Keratinocyte (primary cell): Measurements from ENCODE around the gene SNCG. TPM values are rescaled to one million over a fixed set of nuclear protein-coding genes. Genes with fewer than 3 reads are reported as not detected.
"Not testable (repeated sequence)": the region's sequence is repeated elsewhere in the genome, so short reads cannot be mapped to it uniquely, and the experiment has no call there.

Experiments
- DNase-seq: peaks from one replicate; pipeline ENCODE4 v3.0.0-alpha.2; 2011; ENCODE audit warnings: low read depth, missing footprints, low spot score
- FAIRE-seq: peaks from 2 replicates; lab custom pipeline; 2011; peaks lifted over from hg19 to GRCh38; lab: Jason Lieb, UNC
- H2AFZ ChIP-seq: 2 replicates; pipeline ENCODE4 v1.6.0; 2012; ENCODE audit warnings: low read length, control low read depth, inconsistent platforms; ENCODE audit not compliant: control insufficient read depth
- H3K27ac ChIP-seq: 2 replicates; pipeline ENCODE4 v1.5.1; 2011; ENCODE audit warnings: low read length; ENCODE audit not compliant: control insufficient read depth, insufficient read depth
- H3K27me3 ChIP-seq: 3 replicates; pipeline ENCODE4 v1.6.0; 2011; ENCODE audit warnings: low read length; ENCODE audit not compliant: control insufficient read depth, insufficient read depth; ENCODE audit errors: extremely low read depth
- H3K36me3 ChIP-seq, 2 experiments: 2 replicates in 1 of 2; 3 replicates in 1 of 2; pipeline ENCODE4 v1.5.1; 2011; ENCODE audit warnings: low read length in 2 of 2, mild to moderate bottlenecking in 1 of 2; ENCODE audit not compliant: control insufficient read depth in 2 of 2, insufficient read depth in 2 of 2; ENCODE audit errors: extremely low read depth in 1 of 2
- H3K4me1 ChIP-seq: 3 replicates; pipeline ENCODE4 v1.5.1; 2011; ENCODE audit warnings: low read length; ENCODE audit not compliant: control insufficient read depth, insufficient read depth; ENCODE audit errors: extremely low read depth
- H3K4me2 ChIP-seq: 3 replicates; pipeline ENCODE4 v1.6.0; 2011; ENCODE audit warnings: low read depth, low read length; ENCODE audit not compliant: control insufficient read depth, insufficient read depth; ENCODE audit errors: extremely low read depth
- H3K4me3 ChIP-seq, 3 experiments: fragments of 200-600 bp in 1 of 3; sonication (generic) in 1 of 3; 2 replicates in 2 of 3; 3 replicates in 1 of 3; pipeline ENCODE4 v1.5.1; 2011 to 2016; ENCODE audit warnings: low read length in 3 of 3, mild to moderate bottlenecking in 3 of 3, control low read depth in 2 of 3, inconsistent platforms in 1 of 3, low read depth in 1 of 3, mixed read lengths in 1 of 3, mixed run types in 1 of 3, moderate library complexity in 1 of 3; ENCODE audit not compliant: control insufficient read depth in 2 of 3, insufficient read depth in 2 of 3; ENCODE audit errors: extremely low read depth in 1 of 3
- H3K79me2 ChIP-seq: 2 replicates; pipeline ENCODE4 v1.6.0; 2012; ENCODE audit warnings: low read length; ENCODE audit not compliant: control insufficient read depth, insufficient read depth
- H3K9ac ChIP-seq: 3 replicates; pipeline ENCODE4 v1.6.0; 2011; ENCODE audit warnings: low read length; ENCODE audit not compliant: control insufficient read depth, insufficient read depth; ENCODE audit errors: extremely low read depth
- H3K9me1 ChIP-seq: 3 replicates; pipeline ENCODE4 v1.6.0; 2011; ENCODE audit warnings: low read length; ENCODE audit not compliant: control insufficient read depth, insufficient read depth; ENCODE audit errors: extremely low read depth
- H3K9me3 ChIP-seq: 2 replicates; pipeline ENCODE4 v1.5.1; 2012; ENCODE audit warnings: low read depth, low read length; ENCODE audit not compliant: control insufficient read depth
- H4K20me1 ChIP-seq: 3 replicates; pipeline ENCODE4 v1.6.0; 2011; ENCODE audit warnings: low read length; ENCODE audit not compliant: control insufficient read depth, insufficient read depth; ENCODE audit errors: extremely low read depth
- CTCF ChIP-seq, 3 experiments: IDR thresholded peaks in 1 of 3; conservative IDR thresholded peaks in 1 of 3; optimal IDR thresholded peaks in 1 of 3; 2 replicates in 2 of 3; 3 replicates in 1 of 3; pipeline versions ENCODE3 to v1.5.1; 2011; ENCODE audit warnings: low read length in 3 of 3, mild to moderate bottlenecking in 3 of 3, moderate library complexity in 2 of 3, control low read depth in 1 of 3, inconsistent platforms in 1 of 3; ENCODE audit not compliant: insufficient read depth in 2 of 3; ENCODE audit errors: extremely low read depth in 1 of 3
- EZH2 ChIP-seq: IDR thresholded peaks from one replicate; pipeline ENCODE4 v1.6.1; 2012; ENCODE audit warnings: inconsistent platforms, mild to moderate bottlenecking, low read length, moderate library complexity
- dilution Hi-C: fragments of 300-500 bp; cut with MboI; formaldehyde crosslinking; loops from one replicate; pipeline ENCODE4 v1.7.0; 2020; ENCODE audit warnings: low sequenced_read_pairs; ENCODE audit not compliant: extremely low pct_ligation_motif_present
- polyA plus RNA-seq, 5 experiments: library from polyadenylated mRNA; depleted of rRNA in 3 of 5; stranded (reverse) in 3 of 5; stranded (forward) in 1 of 5; unstranded in 1 of 5; fragments of >200 nt; gene quantifications; 1 replicate in 1 of 5; 2 replicates in 3 of 5; 3 replicates in 1 of 5; pipeline versions ENCODE4 v1.2.1 to v1.2.3, GENCODE V29; 2011 to 2012; ENCODE audit warnings: missing spikeins in 2 of 5, low read depth in 1 of 5, low replicate concordance in 1 of 5

SNCG gene
- polyA plus RNA-seq, 1 donor (not counting 4 experiments of a cell fraction or from before 2014, with no cell fraction given) = 6.8 TPM

DNA sequence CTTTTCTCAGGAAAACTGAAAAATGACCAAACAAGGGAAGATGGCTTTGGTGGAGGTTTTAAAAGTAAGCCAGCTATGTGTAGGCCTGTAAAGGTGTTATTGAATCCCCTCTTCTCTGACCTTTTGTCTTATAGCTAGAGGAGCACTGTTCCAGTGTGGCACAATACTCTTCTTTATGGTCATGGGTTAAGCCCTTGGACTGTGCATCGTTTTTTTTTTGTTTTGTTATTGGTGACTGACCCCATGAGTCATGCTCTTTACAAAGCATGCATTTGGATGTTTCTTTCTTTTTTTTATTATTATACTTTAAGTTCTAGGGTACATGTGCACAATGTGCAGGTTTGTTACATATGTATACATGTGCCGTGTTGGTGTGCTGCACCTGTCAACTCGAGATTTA is 42.1 kb downstream of the SNCG start:
- no peaks in the 10 kb centered on the region for H3K36me3 ChIP-seq
- H3K9me3 ChIP-seq = no peaks in the 10 kb centered on the region
- H3K79me2 ChIP-seq = no peaks in the 10 kb centered on the region
- TF ChIP-seq CTCF (optimal IDR thresholded peaks at IDR 0.05 in 1 of 3, IDR thresholded peaks at IDR 0.05 in 1 of 3, conservative IDR thresholded peaks at IDR 0.05 in 1 of 3; ENCODE audit: extremely low read depth in 1 of 3, insufficient read depth in 2 of 3, low read length in 3 of 3) (no peak), EZH2 (no peak)
- H3K4me2 ChIP-seq = no peak overlapping the region
- DNase-seq (no peak), FAIRE-seq (no peak)
- H3K27me3 ChIP-seq = no peaks in the 10 kb centered on the region
- no peak overlapping the region for H2AFZ ChIP-seq
- H3K4me1 ChIP-seq = no peaks in the 10 kb centered on the region
- no peak overlapping the region for H3K27ac ChIP-seq
- H3K9ac ChIP-seq = no peak overlapping the region
- H4K20me1 ChIP-seq = no peaks in the 10 kb centered on the region
- H3K4me3 ChIP-seq = no peak overlapping the region
- dilution Hi-C loops = no loop called here
- no peaks in the 10 kb centered on the region for H3K9me1 ChIP-seq

GRCh38 chr10:87007124-87007523 is 48.7 kb downstream of the SNCG start:
- FAIRE-seq, DNase-seq, dilution Hi-C loops: not testable (repeated sequence)

DNA sequence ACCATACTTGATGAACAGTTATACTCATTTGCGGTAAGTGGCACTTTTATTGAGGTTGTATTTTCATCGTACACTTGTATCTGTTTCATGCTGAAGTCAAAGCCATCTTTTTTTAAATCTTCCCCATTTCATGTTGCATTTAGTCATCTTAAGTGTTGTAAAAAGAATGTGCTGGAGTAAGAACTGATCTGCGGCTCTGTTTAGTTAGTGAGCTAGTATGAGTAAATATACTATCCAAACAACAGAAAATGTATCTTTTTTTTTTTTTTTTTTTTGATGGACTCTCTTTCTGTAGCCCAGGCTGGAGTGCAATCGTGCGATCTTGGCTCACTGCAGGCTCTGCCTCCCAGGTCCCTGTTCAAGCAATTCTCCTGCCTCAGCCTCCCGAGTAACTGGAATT is 49.3 kb downstream of the SNCG start:
- H3K4me2 ChIP-seq, H3K4me1 ChIP-seq, DNase-seq, H3K4me3 ChIP-seq, H3K27ac ChIP-seq, H3K27me3 ChIP-seq, FAIRE-seq, H3K79me2 ChIP-seq, H3K9me1 ChIP-seq, dilution Hi-C loops, H3K36me3 ChIP-seq, H3K9ac ChIP-seq, H2AFZ ChIP-seq, H3K9me3 ChIP-seq, H4K20me1 ChIP-seq: not testable (repeated sequence)

More at GRCh38 chr10:87007124-87007523, 48.7 kb downstream of the SNCG start:
- not testable (repeated sequence) for H3K79me2 ChIP-seq, H3K4me1 ChIP-seq, H3K9me1 ChIP-seq, H3K9ac ChIP-seq, H3K9me3 ChIP-seq, H2AFZ ChIP-seq, H3K27me3 ChIP-seq, H3K4me2 ChIP-seq, H4K20me1 ChIP-seq, H3K27ac ChIP-seq, H3K36me3 ChIP-seq, H3K4me3 ChIP-seq

DNA sequence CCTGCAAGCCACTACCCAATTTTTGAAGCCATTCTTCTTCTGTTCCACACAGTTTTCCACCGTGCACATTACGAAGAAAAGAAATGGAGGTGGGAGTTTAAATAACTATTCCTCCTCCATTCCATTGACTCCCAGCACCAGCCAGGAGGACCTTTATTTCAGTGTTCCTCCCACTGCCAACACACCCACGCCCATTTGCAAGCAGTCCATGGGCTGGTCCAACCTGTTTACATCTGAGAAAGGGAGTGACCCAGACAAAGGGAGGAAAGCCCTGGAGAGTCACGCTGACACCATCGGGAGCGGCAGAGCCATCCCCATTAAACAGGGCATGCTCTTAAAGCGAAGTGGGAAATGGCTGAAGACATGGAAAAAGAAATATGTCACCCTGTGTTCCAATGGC is 49.9 kb downstream of the SNCG start:
- H3K4me3 ChIP-seq, H3K36me3 ChIP-seq, DNase-seq, H3K27me3 ChIP-seq, H3K9me3 ChIP-seq, H2AFZ ChIP-seq, H3K9me1 ChIP-seq, H3K27ac ChIP-seq, H3K9ac ChIP-seq, H3K4me2 ChIP-seq, H3K79me2 ChIP-seq, FAIRE-seq, H3K4me1 ChIP-seq, dilution Hi-C loops, H4K20me1 ChIP-seq: not testable (repeated sequence)
